ENCODE measurements around the gene MIPEP.

Gene MIPEP

DNA sequence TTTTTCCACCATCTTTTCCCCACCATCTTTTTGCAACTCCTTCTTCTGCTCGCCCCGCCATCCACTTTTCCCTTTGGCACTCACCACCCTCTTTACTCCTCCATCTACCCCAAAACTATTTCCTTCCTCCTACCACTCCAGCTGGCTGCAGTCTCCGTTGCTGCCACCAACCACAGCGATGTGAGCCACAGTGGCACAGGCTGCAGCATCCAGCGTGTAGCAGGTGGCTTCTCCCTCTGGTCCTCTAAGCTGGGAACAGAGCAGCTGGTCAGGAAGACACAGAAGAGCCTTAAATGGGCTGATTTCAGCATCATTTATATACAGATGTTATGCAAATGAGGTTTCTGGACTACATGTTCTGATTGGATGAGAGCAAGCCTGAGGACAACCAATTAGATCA is 174.5 kb downstream of the MIPEP start:
- TF ChIP-seq FOXM1 (IDR thresholded peaks at IDR 0.05; ENCODE audit: borderline replicate concordance, low read depth): no peak
- TF ChIP-seq NFIC (IDR thresholded peaks at IDR 0.05): no peak
- TF ChIP-seq TCF12 (IDR thresholded peaks at IDR 0.05; ENCODE audit: low read depth): no peak
- no peak for TF ChIP-seq EP300 (IDR thresholded peaks at IDR 0.05; ENCODE audit: borderline replicate concordance)
- TF ChIP-seq, protein P1, sequence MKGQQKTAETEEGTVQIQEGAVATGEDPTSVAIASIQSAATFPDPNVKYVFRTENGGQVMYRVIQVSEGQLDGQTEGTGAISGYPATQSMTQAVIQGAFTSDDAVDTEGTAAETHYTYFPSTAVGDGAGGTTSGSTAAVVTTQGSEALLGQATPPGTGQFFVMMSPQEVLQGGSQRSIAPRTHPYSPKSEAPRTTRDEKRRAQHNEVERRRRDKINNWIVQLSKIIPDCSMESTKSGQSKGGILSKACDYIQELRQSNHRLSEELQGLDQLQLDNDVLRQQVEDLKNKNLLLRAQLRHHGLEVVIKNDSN (IDR thresholded peaks at IDR 0.05): no peak
- TF ChIP-seq RAD21 (IDR thresholded peaks at IDR 0.05; ENCODE audit: low read depth): no peak
- no peak for TF ChIP-seq CEBPB (IDR thresholded peaks at IDR 0.05)
- no peak for TF ChIP-seq REST (IDR thresholded peaks at IDR 0.05; ENCODE audit: low read depth)
- no peak for TF ChIP-seq TEAD4 (IDR thresholded peaks at IDR 0.05)

DNA sequence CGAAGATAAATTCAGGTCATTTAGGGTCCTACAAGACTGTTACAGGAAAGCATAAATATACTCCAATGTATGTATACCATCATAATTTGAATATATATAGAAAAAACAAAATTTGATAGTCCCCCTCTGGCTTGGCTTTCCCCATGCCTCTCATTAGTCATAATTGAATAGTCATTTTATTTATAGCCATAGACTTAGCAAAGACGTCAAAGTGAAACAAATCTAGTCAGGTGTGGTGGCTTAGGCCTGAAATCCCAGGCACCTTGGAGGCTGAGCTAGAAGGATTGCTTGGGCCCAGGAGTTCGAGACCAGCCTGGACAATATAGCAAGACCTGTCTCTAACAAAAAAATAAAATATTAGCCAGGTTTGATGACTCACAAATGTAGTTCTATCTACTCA is 177.8 kb downstream of the MIPEP start:
- no peak for TF ChIP-seq CREB1 (IDR thresholded peaks at IDR 0.05; ENCODE audit: low read depth)
- TF ChIP-seq, protein P2, sequence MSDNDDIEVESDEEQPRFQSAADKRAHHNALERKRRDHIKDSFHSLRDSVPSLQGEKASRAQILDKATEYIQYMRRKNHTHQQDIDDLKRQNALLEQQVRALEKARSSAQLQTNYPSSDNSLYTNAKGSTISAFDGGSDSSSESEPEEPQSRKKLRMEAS (IDR thresholded peaks at IDR 0.05): no peak
- TF ChIP-seq FOXM1 (IDR thresholded peaks at IDR 0.05; ENCODE audit: borderline replicate concordance, low read depth): no peak
- no peak for TF ChIP-seq TAF1 (IDR thresholded peaks at IDR 0.05; ENCODE audit: low read depth)
- no peak for TF ChIP-seq YY1 (IDR thresholded peaks at IDR 0.05; ENCODE audit: low read depth)
- TF ChIP-seq REST (IDR thresholded peaks at IDR 0.05; ENCODE audit: low read depth): no peak
- no peak for TF ChIP-seq NFIC (IDR thresholded peaks at IDR 0.05)
- TF ChIP-seq EGR1 (IDR thresholded peaks at IDR 0.05): no peak
- no peak for TF ChIP-seq TEAD4 (IDR thresholded peaks at IDR 0.05)
- no peak for TF ChIP-seq EP300 (IDR thresholded peaks at IDR 0.05; ENCODE audit: borderline replicate concordance)

- TF ChIP-seq CEBPB (IDR thresholded peaks at IDR 0.05) (no peak), NFIC (IDR thresholded peaks at IDR 0.05) (no peak), TCF12 (IDR thresholded peaks at IDR 0.05; ENCODE audit: low read depth) (no peak), YY1 (IDR thresholded peaks at IDR 0.05; ENCODE audit: low read depth) (no peak), RAD21 (IDR thresholded peaks at IDR 0.05; ENCODE audit: low read depth) (no peak), FOXM1 (IDR thresholded peaks at IDR 0.05; ENCODE audit: borderline replicate concordance, low read depth) (no peak), TEAD4 (IDR thresholded peaks at IDR 0.05) (no peak), EGR1 (IDR thresholded peaks at IDR 0.05) (no peak), TAF1 (IDR thresholded peaks at IDR 0.05; ENCODE audit: low read depth) (no peak), ZBTB7A (IDR thresholded peaks at IDR 0.05; ENCODE audit: low read depth) (no peak), EP300 (IDR thresholded peaks at IDR 0.05; ENCODE audit: borderline replicate concordance) (no peak), REST (IDR thresholded peaks at IDR 0.05; ENCODE audit: low read depth) (no peak)
- TF ChIP-seq, protein P2 (IDR thresholded peaks at IDR 0.05): no peak
- TF ChIP-seq, protein P1 (IDR thresholded peaks at IDR 0.05): no peak
Measured at GRCh38 chr13:23710366-23710765, 178.8 kb downstream of the MIPEP start.

GRCh38 chr13:23709536-23709935 is 179.7 kb downstream of the MIPEP start:
- TF ChIP-seq TCF12 (IDR thresholded peaks at IDR 0.05; ENCODE audit: low read depth) (no peak), NFIC (IDR thresholded peaks at IDR 0.05) (no peak), REST (IDR thresholded peaks at IDR 0.05; ENCODE audit: low read depth) (no peak), RAD21 (IDR thresholded peaks at IDR 0.05; ENCODE audit: low read depth) (no peak), CREB1 (IDR thresholded peaks at IDR 0.05; ENCODE audit: low read depth) (no peak), FOXM1 (IDR thresholded peaks at IDR 0.05; ENCODE audit: borderline replicate concordance, low read depth) (no peak), YY1 (IDR thresholded peaks at IDR 0.05; ENCODE audit: low read depth) (no peak), TAF1 (IDR thresholded peaks at IDR 0.05; ENCODE audit: low read depth) (no peak), EGR1 (IDR thresholded peaks at IDR 0.05) (no peak), TEAD4 (IDR thresholded peaks at IDR 0.05) (no peak), EP300 (IDR thresholded peaks at IDR 0.05; ENCODE audit: borderline replicate concordance) (no peak), ZBTB7A (IDR thresholded peaks at IDR 0.05; ENCODE audit: low read depth) (no peak), CEBPB (IDR thresholded peaks at IDR 0.05) (no peak)
- TF ChIP-seq, protein P2 (IDR thresholded peaks at IDR 0.05): no peak
- TF ChIP-seq, protein P1 (IDR thresholded peaks at IDR 0.05): no peak
